OCI-M1 (cell line): ENCODE data around the gene GAS1.

Experiments
- DNase-seq: peaks from one replicate; lab custom pipeline; 2025; lab: John Stamatoyannopoulos, UW

The GAS1 gene

DNA sequence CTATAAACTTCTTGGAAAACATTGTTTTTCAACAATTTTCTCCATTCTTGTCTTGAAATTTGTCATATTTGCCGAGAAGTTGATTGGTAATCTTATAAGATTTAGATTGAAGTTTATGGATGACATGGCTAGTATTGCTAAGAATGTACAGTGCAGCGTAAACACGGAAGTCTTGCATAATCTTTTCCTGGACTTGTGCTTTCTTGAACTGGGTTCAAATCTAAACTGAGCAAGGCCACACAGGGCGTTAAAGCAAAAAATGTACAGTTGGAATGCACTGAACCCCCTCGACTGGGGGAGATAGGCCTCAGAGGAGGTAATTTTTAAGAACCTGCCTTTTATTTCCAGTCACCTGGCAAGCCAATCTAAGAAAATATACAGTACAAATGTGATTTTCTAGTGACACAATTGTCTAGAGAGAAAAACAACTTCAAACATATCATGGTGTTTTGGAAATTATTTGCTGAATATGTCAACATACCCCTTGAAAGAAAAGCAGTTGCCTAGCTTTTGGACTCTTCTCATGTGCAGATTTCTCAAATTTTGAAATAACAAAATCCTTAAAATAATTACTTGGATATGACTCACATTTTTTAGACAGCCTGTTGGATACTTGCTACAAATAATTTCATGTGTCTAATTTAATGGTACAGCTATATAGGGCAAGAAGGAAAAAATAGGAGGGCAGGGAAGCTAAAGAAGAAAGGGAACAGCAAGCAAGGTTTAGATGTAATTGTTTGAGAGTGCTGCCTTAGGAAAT, 18.5 kb upstream of the GAS1 start:
- DNase-seq, result no peak

DNA sequence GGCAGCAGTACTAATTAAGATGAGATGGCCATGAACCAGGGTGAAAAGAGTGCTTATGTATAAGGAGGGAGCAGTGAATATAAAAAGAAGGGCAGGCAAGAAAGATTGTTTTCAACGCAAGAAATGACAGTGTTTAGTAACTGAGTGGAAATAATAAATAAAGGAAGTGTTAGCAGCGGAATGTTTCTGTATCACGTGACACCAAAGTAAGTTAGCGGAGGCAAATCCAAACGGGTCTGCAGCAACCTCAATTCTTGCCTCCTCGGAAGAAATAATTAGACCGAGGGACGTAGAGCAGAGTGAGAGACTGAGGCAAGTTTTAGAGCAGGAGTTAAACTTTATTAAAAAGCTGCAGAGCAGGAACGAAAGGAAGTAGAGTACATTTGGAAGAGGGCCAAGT, 15.4 kb upstream of the GAS1 start:
- DNase-seq, result no peak

DNA sequence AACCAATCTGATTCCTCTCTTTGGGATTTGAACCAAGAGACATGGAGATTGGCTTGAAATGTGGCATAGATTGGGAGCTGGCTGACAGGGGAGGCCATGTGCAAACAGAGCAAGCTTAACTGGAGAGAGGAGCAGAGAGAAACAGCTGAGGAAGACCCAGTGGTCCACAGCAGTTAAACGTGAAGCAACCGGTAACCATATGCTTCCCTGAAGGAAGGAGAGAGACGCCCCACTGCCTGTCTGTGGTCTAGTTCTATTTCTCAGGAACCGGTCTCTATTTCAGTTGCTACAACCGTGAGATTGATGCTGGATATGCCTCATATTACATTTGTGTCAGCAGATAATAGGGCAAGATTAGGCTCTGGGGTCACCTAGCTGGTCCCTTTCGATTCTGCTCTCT, 13.6 kb upstream of the GAS1 start:
- DNase-seq, result no peak

DNA sequence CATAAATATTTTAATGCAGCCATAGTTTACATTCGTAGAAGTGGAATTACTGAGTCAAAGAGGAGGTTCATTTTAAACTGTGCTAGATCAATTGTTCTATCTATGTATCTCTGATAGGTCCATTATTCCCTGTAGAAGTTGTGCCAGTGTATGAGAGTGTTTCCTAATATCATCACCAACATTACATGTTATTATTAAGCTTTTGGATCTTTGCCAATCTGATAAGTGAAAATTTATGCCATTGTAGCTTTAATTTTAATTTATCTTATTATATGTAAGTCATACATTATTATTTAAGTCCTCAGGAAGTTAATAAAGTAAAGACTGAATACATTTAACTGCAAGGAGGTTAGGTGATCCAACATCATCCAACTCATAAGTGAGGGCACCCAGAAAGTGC, 10.9 kb upstream of the GAS1 start:
- no peak for DNase-seq

DNA sequence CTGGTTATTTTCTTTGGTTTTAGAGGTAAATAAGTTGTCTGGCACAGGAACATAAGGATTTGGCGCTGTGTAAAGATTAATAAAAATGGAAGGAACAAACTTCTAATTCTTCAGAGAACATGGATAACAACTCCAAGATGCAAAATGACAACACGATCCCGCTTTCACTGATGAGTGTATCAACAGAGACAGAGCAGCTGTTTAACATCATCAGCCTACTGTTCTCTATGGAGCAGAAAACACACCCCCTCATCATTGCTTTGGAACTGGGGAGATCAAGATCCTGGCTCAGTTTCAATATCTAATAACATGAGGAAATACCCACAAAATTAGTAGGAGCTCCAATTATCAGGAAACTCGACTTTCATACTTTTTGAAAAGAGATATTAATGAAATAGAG, 8.3 kb upstream of the GAS1 start:
- no peak for DNase-seq

DNA sequence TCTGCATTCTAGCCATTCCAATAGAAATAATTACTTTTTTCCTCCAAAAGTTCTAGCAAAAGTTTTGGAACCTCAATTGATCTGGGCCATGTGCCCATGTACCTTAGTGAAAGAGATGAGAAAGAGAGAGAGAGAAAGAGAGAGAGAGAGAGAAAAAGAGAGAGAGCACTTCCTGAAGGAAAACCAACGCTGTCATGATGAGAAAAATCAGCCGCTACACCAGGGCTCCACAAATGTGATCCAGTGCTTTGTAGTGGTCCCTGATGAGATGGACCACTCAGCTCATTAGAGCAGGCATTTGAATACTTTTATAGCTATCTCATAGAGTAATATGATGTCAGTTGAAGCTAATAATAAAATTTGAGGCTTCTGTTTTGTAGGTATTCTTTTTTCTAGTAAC, 7.7 kb upstream of the GAS1 start:
- DNase-seq, result no peak

DNA sequence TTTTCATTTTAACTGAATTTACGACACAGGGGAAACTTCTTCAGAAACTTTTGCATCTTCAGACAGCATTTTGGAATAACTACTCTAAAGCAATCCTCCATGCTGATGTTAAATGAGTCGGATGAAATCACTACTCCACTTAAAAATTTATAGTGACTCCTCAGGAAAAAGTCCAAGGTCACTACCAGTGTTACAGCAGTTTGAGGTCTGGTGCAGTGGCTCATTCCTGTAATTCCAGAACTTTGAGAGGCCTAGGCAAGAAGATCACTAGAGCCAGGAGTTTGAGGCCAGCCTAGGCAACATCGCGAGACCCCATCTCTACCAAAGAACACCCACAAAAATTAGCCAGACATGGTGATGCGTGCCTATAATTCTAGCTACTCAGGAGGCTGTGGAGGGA, 5.9 kb upstream of the GAS1 start:
- no peak for DNase-seq

DNA sequence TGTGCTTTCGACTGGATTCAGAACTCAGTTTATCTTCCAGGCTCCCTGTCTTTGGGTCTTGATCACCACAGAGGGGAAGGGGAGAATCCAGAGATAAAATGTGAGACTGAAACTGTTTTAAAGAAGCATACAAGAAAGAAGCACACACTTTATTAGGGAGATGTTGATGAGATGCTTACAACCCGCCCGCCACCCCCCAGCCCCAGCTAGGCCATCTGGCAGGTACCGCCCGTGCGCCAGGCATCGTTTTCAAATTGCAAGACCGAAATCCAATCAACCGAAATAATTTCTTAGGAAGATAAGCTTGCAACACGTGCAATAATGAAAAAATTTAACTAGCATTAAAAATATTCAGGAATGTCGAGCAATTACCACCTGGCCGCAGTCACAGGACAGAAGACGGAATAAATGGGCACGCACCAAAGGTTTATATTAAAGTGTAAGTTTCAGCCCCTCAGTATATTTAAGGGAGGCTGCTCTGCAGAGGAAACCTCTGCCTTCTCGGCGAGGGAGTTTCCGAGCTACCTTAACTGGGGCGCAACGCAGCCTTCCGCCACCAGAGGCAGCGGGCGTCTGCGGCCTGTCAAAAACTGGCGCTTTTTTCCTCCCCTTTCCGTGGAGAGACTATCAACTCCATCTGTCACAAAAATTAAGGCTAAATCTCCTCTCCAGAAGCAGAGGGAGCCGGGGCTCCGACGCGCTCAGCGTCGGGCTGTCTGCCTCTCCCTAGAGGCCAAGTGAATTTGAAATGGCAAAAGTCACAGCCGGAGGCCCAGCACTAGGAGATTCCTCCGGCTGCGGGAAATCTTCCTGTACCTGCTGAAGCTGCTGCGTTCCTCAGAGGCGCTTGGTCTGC, 996 bp upstream of the GAS1 start:
- DNase-seq, result peak; percentile 86

DNA sequence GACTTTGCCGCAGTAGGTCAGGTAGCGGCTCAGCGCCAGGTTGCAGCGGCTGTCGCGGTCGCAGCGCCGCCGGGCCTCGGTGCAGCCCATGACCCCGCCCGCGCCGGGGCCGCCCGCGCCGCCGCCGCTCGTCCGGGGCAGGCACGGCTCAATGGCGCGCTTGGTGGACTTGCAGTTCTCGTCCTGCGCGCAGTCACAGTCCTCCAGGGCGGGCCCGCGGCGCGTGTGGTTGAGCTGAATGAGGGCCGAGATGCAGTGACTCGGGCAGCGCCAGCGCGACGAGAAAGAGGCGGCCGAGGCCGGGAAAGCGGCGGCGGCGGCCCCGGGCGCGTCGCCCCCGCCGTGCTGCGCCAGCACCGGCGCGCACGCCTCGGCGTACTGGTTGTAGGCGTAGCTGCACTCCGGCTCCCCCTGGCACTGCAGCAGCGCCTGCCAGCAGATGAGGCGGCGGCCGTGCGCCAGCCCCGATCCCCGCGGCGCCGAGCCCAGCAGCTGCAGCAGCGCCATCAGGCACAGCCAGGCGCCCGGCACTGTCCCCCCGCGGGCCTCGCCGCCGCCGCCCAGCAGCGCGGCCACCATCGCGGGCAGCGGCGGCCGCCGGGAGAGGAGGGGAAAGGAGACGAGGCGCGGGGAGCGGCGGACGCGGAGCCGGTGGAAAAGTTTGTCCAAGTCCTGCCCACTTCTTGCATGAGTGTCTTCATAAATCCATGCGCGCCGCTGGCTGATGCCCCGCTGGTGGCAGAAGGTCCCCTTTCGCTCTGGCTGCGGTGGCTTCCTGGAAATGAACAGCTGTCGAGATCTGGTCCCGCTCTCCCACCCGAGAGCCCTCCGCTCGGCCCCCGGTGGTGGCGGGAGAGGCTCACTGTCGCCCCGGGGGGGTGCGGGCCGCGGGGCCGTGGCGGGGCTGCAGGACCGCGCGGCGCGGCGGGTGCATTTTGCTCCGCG, 833 bp downstream of the GAS1 start:
- DNase-seq, result peak; percentile 13

DNA sequence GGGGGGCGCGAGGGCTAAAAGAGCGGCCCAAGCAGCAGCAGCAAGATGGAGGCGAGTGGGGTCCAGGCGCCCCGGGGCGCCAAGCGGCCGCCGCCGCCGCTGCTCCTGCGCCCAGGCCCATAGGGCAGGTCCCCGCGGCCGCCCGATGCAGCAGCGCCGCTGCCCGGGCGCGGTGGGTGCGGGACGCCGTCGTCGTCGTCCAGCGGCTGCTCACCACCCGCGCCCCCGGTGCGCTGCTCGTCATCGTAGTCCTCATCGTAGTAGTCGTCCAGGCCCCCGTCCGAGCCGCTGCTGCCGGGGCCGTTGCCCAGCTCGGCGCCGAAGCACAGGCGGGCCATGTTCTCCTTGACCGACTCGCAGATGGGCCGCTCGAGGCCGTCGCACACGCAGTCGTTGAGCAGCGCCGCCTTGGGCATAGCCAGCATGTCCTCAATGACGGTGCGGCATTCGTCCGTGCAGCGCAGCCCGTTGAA, 1.5 kb downstream of the GAS1 start:
- no peak for DNase-seq

DNA sequence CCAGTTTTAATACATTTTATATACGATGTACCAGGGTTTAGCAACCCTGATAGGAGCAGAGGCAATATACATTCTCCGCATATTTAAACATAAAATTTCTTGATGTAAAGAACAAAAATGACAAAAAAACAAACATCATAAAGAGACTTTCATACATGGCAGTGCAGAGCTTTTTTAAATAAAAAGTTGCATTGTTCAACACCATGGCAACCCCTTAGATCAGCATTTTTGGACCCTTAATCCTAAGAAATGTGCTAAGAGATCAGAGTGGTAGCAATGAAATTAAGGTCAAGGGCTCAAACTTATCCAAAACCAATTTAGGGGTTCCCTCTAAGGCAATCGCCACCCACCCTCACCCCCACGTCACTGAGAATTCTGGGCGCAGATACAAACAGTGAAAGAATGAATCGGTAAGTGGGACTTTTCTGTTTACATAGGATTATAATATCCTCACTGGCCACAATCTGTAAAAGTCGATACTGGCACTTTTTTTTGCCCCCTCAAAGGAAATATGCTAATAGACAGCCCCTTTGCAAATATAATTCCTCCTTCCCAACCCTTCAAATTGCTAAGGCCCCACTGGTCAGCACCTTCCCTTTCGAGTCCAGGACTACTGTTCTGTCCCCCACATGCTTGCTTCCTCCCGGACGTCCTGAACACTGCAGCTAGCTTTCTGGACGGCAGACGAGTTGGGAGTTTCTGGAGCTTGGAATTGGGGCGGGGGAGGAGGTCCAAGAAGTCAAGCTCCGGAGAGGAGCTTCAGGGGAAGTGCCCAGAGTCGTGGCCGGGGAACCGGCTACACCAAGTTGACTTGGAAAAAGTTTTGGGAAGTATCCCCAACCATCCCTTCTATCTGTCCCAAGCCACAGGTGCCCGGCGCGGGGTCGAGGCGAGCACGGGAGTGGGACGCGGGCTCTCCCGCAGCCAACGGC, 2.2 kb downstream of the GAS1 start:
- no peak for DNase-seq

DNA sequence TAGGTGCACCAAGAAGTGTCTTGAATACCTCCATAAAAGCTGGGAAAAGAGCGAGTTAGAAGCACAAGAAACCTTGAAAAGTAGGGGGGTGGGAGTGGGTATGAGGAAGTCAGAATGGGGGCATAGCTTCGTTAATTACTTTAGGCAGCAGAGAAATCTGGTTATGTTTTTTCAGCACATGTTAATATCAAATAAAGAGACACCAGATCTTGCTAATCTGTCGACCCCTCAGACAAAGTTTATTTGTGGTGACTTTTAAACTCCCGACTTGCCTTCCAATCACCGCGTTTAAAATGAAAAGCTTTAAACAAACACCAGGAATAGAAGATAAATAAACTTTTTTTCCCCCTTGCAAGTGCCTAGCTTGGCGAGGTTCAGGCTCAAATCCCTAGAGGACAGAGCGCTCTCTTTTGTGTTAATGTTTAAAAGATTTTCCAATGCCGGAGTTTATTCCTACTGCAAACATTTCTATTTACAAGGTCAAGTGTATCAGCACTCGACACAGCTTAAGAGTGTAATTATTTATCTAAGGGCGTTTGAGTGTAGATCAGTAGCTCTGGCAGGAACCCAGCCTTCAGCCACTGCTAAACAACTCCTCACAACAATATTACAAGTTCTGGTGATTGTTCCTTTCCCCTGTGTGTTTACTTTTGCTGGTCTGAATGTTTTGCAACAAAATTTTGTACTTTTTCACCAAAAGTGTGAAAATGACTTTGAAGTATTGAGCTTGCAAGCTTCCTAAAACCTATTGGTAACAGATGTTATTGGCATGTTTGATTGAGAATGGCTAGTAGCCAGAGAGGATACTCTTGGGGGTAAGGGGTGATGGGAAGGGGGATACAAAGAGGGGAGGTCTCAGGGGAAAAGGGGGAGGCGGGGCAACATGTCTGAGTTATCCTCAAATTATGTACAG, 3.8 kb downstream of the GAS1 start:
- DNase-seq, result no peak

DNA sequence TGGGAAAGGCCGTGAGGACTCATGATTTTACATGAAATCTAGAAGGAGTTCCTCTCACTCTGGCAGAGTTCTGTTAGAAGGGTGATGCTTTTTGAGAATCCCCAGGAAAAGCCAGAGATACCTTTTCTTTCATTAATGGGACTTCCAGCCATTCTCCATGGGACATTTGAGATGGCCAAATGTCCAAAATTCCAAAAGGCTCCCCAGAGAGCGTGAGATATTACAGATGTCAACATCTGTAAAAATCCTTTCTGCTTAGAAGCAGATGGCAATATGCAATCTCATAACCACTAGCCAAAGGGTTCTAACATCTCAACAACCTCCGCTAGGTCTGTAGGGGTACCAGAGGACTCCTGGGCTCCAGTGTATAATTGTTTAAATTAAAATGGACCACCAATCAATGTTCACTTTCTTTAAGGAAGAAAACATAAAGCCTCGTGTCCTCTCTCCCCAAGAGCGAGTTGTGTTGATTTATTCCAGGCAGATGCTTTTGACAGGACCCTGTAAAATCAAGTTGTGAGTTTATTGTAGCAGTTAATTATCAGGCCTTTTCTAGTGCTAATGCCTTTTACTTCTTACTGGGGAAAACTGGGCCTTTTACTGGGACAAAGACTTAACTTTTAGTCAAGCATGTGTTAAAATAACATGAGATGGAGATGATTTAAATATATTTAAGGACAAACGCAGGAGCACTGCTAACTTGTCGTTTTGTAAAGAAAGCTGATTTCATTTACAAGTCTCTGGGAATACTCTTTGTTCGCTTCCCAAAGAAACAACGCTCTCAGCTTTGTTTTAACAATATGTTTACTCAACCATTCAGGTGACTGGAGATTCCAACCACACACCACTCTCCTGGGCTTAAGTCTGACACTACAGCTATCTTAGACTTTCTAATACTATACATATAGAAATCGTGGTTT, 4.8 kb downstream of the GAS1 start:
- no peak for DNase-seq

DNA sequence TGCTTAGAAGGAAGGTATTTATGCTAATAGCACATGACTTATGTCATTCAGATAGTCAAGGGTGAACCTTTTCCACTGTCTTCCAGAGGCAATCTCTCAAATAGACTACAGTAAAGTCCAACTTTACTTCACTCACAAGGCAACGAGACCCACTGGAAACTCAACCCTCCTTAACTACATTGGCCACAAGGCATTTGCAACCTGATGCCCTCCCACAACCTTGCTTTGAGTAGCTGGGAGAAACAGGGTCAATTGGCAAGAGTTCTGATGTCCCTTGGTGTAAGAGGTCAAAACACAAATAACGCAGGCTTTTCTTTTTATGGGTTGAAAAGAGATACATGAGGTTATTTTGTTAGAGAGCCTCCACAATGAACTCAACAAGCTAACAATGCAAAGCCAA, 6.1 kb downstream of the GAS1 start:
- no peak for DNase-seq

DNA sequence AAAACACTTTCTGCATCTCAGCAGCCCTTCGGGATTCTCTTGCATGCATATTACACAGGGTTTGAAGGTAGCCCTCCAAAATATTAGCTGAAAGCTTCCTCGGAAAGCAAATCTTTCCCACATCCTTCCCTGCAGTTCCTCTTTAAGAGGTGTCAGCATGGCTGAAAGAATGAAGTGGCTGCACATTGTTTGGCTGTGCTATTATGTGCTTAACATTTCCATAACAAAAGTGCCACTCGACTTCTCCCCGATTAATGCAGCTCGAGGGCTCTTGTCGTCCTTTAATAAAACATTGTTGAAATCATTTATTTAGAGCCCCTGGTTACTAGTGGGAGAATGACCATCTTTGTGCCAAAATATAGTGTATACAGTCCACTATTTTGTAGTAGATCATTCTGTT, 6.5 kb downstream of the GAS1 start:
- DNase-seq, result no peak

DNA sequence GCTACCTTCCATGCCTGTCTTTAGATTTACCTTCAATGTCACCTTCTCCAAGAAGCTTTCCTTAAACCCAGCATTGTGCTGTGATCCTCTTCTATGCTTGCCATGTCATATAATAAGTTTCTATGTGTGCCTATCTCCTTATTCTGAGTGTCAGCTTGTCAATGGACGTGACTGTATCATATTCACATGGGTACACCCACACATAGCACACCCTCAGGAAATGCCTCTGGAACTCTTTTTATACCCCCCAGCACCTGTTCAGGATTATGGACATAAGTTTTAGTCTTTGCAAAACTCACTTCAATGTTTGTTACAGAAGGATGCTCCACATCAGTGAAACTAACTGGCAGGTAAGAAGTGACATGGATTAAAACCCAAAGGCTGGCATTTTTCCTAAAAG, 7.4 kb downstream of the GAS1 start:
- no peak for DNase-seq

DNA sequence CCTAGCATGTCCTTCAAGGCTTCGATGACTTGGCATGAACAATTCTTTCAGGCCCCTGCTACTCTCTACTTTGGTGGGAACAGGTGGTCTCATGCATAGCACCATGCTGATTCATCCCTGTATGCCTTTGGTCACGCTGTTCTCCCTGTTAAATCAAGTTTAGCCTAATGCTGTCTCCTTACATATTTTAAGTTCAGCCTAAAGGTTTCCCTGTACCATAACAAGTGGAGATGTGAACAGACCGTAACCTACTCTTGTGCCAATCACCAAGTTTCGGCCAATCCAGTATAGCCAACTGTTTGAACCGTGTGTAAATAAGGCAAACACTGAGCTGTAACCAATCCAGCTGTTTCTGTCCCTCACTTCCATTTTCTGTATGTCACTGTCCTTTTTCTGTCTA, 8.0 kb downstream of the GAS1 start:
- no peak for DNase-seq

DNA sequence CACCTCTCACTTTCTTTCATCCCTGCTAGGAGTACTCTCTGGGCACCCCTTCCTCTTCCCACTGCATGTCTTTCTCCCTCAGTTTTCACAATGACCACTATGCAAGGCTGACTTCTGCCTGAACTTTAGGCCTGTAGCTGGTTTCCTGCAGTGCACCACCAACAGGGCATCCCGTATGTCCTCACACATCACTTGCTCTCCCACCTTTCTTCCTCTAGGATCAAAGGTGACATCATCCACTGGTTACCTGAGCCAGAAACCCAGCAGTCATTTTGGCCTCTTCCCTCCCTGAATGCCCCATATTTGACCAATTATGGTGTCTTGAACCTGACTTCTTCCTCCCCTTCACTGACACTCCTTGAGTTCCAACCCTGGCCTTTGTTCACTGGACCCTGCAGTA, 8.5 kb downstream of the GAS1 start:
- no peak for DNase-seq

DNA sequence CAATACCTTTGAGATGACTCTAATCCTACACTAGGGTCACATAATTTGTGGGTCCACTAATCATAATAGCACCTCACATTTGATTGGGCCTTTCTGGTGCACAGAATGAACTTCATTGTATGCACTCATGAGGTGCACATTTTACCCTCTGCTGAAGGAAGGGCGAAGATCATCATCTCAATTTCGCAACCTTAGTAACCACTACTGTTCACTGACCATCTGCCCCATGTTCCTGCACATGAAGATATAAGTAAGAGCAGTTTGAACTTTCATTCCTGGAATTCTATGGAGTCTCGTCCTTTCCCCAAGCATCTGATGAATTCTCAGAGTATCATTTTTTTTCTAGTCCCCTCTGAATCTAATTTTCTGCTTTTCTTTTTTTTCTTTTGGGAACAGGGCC, 21.2 kb downstream of the GAS1 start:
- no peak for DNase-seq
